Medulla oblongata (tissue), 1 donor: ENCODE data around the gene MTREX.

Experiments used
- DNase-seq: peaks from one replicate; pipeline ENCODE4 v3.0.0-alpha.2; 2015; ENCODE audit errors: extremely low spot score

MTREX gene

GRCh38 chr5:55383254-55383653 is 75.5 kb downstream of the MTREX start:
- no peak for DNase-seq

DNA sequence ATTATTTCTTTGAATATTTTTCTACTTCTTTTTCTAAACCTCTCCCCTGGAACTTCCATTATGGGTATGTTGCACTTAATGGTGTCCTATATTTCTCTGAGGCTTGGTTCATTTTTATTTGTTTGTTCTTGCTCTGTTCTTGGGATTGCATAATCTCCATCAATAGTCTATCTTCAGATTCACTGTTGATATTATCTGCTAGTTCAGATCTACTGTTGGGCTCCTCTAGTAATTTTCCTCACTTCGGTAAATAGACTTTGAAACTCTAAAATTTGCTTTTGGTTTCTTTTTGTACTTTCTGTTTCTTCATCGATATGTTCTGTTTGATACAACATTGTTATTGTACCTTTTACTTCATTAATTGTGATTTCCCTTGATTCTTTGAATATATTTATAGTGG is 76.3 kb downstream of the MTREX start:
- DNase-seq, result no peak

- no peak for DNase-seq
Measured at GRCh38 chr5:55385227-55385626, 77.4 kb downstream of the MTREX start.

DNA sequence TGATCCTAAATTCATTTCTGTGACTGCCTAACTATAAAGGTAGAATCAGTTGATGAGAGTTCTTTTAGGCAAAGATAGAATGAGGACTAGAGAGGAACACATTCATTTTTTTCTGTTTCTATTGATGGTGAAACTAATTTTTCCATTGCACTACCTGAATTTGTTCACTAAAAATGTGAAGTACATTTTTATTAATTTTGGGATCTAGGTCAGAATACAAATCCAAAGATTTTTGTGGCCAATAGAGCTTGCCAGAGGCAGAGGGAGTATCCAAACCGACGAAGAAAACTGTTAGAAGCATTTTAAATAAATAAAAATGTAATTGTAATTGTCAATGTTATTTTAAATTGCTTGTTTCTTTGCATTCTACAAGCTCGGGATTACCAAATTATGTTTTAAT is 78.1 kb downstream of the MTREX start:
- DNase-seq, result no peak

GRCh38 chr5:55386356-55386755 is 78.6 kb downstream of the MTREX start:
- no peak for DNase-seq

DNA sequence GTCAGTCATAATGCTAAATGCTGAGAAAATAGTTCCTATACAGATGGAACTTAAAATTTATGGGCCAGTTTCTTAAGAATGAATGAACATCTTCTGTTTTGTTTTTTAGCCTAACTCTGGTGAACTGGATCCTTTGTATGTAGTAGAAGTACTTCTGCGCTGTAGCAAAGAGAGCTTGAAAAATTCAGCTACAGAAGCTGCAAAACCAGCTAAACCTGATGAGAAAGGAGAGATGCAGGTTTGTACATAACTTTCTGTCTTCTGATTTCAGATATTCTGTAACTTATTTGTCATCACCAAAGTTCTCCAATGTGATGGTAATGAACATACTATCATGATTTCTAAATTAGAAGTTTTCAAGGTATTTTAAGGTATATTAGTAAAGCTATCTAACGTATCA is 80.1 kb downstream of the MTREX start:
- DNase-seq, result no peak

DNA sequence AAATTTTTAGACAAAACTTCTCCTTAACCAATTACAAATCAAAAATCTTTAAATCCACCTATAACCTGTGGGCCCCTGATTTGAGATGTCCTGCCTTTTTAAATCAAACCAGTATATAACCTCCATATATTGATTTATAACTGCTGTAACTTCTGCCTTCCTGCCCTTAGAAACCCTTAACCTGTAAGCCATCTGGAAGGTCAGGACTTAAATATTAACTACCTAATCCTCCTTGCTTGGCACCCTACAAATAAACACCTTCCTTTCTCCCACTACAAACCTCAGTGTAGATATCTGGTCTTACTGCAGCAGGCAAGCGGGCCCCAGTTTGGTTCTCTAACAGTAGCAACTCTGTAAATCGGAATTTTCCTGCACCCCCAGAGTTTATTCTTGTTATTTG is 83.9 kb downstream of the MTREX start:
- no peak for DNase-seq

DNA sequence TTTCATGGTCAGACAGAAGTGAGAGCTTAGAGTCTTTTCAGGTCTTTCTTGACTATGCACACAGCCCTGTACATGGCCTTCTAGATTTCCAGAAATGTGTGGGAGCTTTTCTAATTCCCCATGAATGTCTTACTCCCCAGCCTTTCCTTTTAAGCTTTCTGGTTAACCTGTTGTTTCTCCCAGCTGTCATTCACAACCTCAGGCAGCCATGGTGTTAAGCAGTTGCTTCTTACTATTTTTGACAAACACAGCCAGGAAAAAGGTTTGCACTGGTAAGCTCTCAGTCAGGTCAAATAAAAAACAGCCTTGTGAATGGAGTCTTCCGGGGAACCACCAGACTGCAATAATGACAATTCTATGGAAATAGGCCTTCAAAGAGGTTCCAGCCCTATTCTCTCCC is 84.9 kb downstream of the MTREX start:
- no peak for DNase-seq

GRCh38 chr5:55393501-55394175 is 85.8 kb downstream of the MTREX start:
- no peak for DNase-seq

DNA sequence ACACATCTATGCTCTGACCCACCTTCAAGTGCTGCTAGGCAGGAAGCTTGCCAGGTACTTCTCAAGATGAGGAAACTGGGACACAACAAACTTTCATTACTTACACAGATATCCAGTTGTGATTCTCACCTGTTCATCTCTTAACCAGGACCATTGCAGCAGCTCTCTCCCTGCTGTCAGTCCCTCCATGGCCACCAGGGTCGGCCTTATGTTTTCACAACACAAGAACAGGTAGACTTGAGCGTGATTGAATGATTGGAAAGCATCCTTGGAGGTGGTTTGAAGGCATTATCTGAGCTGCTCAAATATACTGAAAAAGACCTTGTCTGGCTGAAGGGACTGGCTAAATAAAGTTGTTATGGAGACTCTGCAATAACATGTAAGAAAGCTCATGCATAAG is 94.4 kb downstream of the MTREX start:
- no peak for DNase-seq

- DNase-seq, result no peak
Measured at GRCh38 chr5:55406292-55406691, 98.5 kb downstream of the MTREX start.

DNA sequence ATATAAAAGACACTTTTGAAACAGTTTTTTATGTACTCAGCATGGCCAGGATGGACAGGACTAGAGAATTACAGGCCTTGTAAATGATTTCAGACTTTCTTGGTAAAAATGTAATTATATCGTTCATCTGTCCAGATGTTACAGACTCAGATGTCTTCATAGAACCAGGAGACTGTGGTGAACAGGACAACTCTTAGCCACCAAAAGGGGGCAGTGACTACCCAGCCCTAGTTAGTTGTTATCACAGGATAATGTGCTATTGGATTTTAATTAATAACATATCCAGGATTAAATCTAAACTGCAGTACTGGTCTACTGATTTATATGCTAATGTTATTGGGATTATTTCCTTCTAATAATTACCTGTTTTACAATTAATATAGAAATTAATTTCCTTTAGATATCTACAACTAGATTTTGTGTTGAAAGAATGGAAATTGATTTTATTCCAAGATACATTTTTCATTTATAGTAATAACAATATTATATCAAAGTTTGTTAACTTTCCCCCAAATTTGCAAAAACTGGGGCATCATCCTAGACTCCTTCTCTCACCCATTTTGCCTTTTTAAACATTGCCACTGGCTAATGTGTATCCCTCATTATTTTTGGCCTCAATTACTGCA is 99.4 kb downstream of the MTREX start:
- DNase-seq, result peak; percentile 71

DNA sequence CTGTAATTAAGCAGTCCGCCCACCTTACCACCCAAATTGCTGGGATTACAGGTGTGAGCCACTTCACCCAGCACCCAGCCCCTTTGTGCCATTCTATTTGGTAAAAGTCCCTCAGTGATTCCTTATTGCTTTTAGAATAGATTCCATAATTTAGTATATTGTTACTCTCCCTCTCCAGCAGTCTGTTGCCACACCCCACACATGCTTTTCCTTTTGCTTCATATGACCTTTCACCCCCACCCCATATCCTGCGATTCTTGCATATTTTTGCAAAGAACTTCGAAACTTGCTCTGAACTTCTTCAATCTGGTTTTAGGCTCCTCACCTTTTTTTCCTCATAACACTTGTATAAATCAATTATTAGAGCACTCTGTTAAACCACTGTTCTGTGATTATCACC is 100.2 kb downstream of the MTREX start:
- no peak for DNase-seq

GRCh38 chr5:55409775-55410174 is 102.0 kb downstream of the MTREX start:
- no peak for DNase-seq

DNA sequence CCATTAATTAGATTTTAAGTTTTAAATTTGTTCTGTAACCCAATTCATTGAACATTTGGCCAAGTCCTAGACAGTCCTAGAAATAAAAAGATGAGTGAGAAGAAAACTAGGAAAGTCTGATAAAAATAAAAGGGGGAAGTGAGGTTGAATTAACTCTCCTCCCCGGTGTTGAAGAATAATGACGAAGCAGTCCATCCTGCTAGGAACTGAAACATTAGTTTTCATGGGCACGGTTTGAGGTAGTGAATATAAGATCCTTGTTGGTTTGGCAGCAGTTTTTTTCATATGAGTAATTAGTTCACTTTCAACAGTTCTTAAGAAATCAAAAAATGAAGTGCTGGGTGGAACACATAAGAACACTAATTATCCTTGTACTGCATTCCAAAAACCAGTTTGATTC is 103.1 kb downstream of the MTREX start:
- DNase-seq, result peak; percentile 60

DNA sequence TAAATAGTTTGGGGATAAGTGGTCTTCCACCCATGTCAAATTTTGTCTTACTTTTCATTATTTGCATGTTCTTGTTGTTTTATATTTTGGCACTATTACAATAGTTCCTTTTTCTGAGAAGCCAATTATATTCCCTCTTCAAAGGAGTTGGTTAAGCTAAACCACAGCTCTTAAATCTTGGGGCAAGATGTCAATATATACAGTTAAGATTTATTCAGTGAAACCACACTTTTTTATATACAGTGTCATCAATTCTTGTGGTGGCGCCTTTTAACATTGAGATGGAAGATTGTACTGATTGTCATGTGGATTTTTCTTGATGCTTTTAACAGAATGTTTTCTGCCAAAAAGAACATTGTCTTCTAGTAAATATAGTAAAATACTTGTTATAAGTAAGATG is 104.1 kb downstream of the MTREX start:
- DNase-seq, result no peak

DNA sequence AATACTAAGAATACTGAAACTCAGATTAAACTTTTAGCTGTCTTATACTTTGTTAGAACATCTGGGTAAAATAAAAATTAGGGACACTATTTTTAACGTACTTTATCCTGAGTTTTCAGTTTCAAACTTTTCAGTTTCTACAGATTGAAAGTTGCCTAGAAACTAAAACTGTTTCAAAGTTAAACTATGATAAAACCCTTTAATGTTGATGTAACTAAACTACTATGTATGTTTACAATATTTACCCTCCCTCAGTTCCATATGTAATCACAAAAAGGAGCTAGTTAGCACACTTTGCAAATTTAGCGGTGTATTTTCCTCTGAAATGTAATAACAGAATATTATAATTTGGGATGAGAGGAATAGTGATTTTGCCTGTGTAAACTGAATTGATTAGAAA is 105.9 kb downstream of the MTREX start:
- no peak for DNase-seq

GRCh38 chr5:55415071-55415470 is 107.3 kb downstream of the MTREX start:
- no peak for DNase-seq

GRCh38 chr5:55416306-55416705 is 108.5 kb downstream of the MTREX start:
- no peak for DNase-seq

DNA sequence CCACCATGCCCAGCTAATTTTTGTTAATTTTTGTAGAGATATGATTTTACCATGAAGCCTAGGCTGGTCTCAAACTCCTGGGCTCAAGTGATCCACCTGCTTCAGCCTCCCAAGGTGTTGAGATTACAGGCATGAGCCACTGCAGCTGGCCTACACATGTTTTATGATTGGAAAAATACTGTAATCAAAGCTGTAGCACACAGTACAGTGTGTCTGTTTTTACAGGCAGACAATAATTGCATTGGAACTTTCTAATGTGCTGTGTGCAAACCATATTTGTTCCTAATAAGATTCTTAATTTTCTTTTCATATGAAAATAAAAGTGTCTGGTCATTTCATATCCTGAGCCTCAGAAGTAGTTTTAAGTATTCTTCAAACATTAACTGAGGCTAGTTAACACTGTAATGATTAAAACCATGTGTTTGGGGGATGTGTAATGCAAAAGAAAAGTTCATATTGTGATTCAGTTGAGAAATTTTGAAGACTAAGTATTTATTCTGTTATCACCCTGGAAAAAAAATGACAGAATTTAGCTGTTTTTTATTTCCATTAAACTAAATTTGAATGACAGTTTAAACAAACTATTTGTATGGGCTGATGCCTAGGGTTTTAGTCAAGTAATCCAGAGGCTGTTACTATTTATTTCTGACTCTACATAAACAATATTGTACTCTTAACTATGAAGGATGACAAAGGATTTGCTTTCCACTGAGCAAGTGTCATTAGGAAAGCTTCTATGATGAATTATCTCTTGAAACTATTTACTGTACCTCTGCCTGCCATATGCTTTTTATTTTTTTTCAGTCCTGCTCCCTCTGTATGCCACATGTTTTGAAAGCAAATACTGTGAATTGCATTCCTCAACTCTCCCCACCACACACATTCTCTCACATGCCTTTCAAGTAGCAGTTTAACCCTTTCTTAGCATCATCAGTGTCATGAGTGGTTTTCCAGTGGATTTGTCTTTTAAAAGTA is 111.5 kb downstream of the MTREX start:
- no peak for DNase-seq

DNA sequence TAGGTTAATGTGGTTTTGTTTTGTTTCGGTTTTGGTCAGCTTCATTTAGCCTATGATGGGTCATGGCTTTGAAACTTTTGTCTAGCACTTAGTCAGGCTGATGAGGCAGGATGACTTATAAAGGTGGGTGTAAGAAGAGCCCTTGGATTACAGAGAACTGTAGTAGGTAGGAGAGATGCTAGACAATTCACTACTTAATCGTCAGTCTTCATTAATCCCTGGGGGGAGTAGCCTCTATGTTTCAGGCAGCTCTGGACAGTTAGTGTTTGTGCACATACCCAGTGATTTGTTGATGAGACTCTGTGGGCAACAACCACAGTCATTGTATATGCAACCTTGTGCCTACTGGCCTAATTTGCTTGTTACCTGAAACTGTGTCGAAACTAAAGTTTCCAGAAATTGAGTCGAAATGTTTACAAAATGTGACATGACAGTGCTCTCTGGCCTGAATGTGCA is 113.3 kb downstream of the MTREX start:
- no peak for DNase-seq

DNA sequence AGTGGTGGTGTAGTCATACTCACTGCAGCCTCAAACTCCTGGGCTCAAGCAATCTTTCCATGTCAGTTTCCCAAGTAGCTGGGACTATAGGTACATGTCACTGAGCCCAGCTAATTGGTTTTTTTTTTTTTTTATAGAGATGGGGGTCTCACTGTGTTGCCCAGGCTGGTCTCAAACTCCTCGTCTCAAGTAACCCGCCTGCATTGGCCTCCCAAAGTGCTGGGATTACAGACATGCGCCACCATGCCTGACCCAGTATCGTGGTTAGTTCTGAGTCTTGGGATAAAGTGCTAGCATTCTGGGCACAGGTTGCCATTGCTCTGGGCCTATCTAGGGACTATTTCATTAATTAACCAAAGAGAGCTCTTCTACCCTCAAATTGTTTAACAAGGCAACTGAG is 118.7 kb downstream of the MTREX start:
- DNase-seq, result no peak

DNA sequence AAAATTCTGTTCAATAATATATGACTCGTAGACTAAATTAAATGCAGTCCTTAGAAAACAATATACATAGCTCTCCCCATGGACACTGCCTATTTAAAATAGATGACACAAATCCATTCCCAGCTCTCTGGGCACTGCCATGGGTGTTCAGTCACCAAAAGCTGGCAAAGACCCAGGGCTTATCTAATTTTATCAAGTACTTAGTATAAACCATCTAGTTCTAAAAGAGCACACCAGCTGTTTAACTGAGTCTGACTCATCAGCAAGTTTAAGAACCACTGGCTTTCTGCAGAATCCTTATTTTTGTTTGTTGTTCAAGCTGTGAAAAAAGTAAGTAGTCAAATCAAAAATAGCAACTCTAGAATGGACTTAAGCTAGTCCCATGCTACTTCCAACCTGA is 119.4 kb downstream of the MTREX start:
- DNase-seq, result no peak
